Fibroblast of skin of right quadriceps (primary cell): ENCODE measurements around the gene TAGLN.
A peak's percentile ranks its signal among the peaks of the same experiment; 100 is the strongest.

Experiments used
- DNase-seq: peaks from one replicate; pipeline ENCODE4 v3.0.0-alpha.2; 2013

The TAGLN gene

GRCh38 chr11:117232092-117232878, 33.1 kb downstream of the TAGLN start, which contains the start of gene RNF214:
Gene RNF214 (plus strand): TSS chr11:117232671. CDS start chr11:117234273, 1,602 bp downstream.
- peak; percentile 78 for DNase-seq

GRCh38 chr11:117232911-117233409, 33.8 kb downstream of the TAGLN start:
- no peak for DNase-seq

GRCh38 chr11:117238221-117238620, 39.1 kb downstream of the TAGLN start:
- no peak for DNase-seq

GRCh38 chr11:117239295-117239694, 40.1 kb downstream of the TAGLN start:
- DNase-seq = peak; percentile 90

GRCh38 chr11:117248341-117248740, 49.2 kb downstream of the TAGLN start:
- no peak for DNase-seq

GRCh38 chr11:117249571-117249970, 50.4 kb downstream of the TAGLN start:
- DNase-seq = no peak

- DNase-seq = no peak
These were observed 52.3 kb downstream of the TAGLN start for GRCh38 chr11:117251506-117251905.

- DNase-seq = no peak
These were observed 56.8 kb downstream of the TAGLN start for GRCh38 chr11:117255966-117256365.

GRCh38 chr11:117256573-117256972, 57.4 kb downstream of the TAGLN start:
- DNase-seq = peak; percentile 52
